Vagina (tissue), 2 donors: ENCODE measurements around the gene HOXD11. TPM values are rescaled to one million over a fixed set of nuclear protein-coding genes. Genes with fewer than 3 reads are reported as not detected.

Experiments
- DNase-seq, 2 donors: peaks; one replicate each; pipeline ENCODE4 v3.0.0-alpha.2; 2017; ENCODE audit errors: extremely low spot score in 2 of 2
- H3K27ac ChIP-seq: fragments of 200-600 bp; sonication (generic); one replicate; pipeline ENCODE4 v1.5.1; 2019
- H3K27me3 ChIP-seq: fragments of 200-600 bp; sonication (generic); one replicate; pipeline ENCODE4 v1.5.1; 2019
- H3K36me3 ChIP-seq, 2 donors: fragments of 200-600 bp; sonication (generic); one replicate each; pipeline ENCODE4 v1.5.1; 2017 to 2019
- H3K4me1 ChIP-seq: fragments of 200-600 bp; sonication (generic); one replicate; pipeline ENCODE4 v1.5.1; 2019
- H3K4me3 ChIP-seq, 2 donors: fragments of 200-600 bp; sonication (generic); 1 replicate in 1 of 2; 2 replicates in 1 of 2; pipeline ENCODE4 v1.5.1; 2016 to 2019
- H3K9me3 ChIP-seq: fragments of 200-600 bp; sonication (generic); one replicate; pipeline ENCODE4 v1.5.1; 2019
- POLR2A ChIP-seq, 2 donors: fragments of 450-650 bp; IDR thresholded peaks; one replicate each; pipeline ENCODE4 v1.6.1; 2017; ENCODE audit warnings: antibody characterized with exemption in 2 of 2, mild to moderate bottlenecking in 2 of 2, moderate library complexity in 2 of 2
- POLR2AphosphoS5 ChIP-seq, 2 donors: sonication (generic); formaldehyde crosslinking; IDR thresholded peaks; one replicate each; pipeline ENCODE4 v1.9.0; 2017; ENCODE audit warnings: antibody characterized with exemption in 2 of 2, mild to moderate bottlenecking in 2 of 2, low read depth in 1 of 2; ENCODE audit not compliant: insufficient read depth in 1 of 2
- intact Hi-C: fragments of 100-400 bp; cut with DNase I; formaldehyde crosslinking; loops from one replicate; pipeline ENCODE4 v1.15.1; 2023
- total RNA-seq: library from RNA; depleted of rRNA; stranded (reverse); fragments of >200 nt; gene quantifications from one replicate; pipeline ENCODE4 v1.2.3, GENCODE V29; 2016
- TF ChIP-seq, protein P1 (sequence below), 3 experiments: fragments of 450-650 bp in 2 of 3; fragments of 200-600 bp in 1 of 3; sonication (generic) in 1 of 3; IDR thresholded peaks; one replicate each; pipeline ENCODE4 v1.5.1; 2017 to 2019; ENCODE audit warnings: antibody characterized with exemption in 3 of 3, mild to moderate bottlenecking in 2 of 3, moderate library complexity in 2 of 3

Gene HOXD11
- total RNA-seq, 1 donor from 2014 or later: 19.4 TPM

DNA sequence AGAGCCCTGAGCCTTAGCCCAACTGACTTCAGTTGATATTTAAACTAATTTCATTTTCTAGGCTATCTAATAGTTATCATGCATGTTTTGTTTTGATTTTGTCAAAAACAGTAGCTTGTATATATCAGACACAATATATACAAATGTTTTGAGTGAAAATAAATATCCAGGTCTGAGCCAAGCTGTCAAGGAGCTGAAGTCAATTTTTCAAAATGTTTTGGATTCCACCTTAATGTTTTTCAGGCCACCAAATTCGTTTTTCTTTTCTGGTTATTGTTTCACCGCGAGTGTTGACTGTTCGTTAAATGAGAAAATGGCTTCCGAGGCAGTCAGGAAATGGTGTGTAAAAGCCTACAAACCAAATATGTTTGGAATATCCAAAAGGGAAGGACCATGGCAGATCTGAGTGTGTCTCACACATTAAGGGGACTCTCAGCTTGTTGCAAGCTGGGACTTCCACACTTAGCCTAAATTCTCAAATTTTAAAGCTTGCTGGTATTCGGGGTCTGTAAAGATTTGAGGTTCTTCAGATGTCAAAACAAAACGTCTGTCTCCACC, 4.7 kb upstream of the HOXD11 start:
- Histone ChIP-seq H3K27ac (peak overlapping the region; percentile 82), H3K4me3 (no peak overlapping the region), H3K27me3 (no peaks in the 10 kb centered on the region), H3K36me3 (no peaks in the 10 kb centered on the region), H3K4me1 (peaks cover 63% of the 10 kb centered on the region), H3K9me3 (no peaks in the 10 kb centered on the region)
- TF ChIP-seq POLR2A (IDR thresholded peaks at IDR 0.05): no peak
- no peak for DNase-seq
- intact Hi-C loops: no loop called here

DNA sequence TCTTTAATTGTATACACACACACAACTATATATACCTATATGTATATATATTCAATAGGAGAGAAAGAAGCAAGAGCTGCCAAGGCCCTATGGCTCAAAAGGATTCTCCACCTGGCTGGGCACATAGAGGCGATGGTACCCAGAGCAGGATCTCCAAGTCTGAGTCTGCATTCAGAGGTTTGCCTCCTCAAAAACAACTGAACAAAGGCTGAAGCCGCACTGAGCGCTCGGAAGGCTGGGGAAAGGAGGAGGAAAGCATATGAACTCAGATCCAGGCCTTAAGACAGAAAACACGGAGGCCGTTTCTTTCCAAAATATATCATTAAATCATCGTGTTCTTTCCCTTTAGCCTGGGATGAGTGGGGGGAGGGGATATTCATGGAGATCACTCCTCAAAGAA, 3.9 kb upstream of the HOXD11 start:
- H3K36me3 ChIP-seq: no peaks in the 10 kb centered on the region
- H3K4me3 ChIP-seq: peak overlapping the region; percentile 21 to 54
- H3K27me3 ChIP-seq: no peaks in the 10 kb centered on the region
- TF ChIP-seq POLR2A (IDR thresholded peaks at IDR 0.05) (no peak), POLR2AphosphoS5 (IDR thresholded peaks at IDR 0.05; ENCODE audit: insufficient read depth in 1 of 2, low read depth in 1 of 2) (no peak)
- TF ChIP-seq, protein P1, sequence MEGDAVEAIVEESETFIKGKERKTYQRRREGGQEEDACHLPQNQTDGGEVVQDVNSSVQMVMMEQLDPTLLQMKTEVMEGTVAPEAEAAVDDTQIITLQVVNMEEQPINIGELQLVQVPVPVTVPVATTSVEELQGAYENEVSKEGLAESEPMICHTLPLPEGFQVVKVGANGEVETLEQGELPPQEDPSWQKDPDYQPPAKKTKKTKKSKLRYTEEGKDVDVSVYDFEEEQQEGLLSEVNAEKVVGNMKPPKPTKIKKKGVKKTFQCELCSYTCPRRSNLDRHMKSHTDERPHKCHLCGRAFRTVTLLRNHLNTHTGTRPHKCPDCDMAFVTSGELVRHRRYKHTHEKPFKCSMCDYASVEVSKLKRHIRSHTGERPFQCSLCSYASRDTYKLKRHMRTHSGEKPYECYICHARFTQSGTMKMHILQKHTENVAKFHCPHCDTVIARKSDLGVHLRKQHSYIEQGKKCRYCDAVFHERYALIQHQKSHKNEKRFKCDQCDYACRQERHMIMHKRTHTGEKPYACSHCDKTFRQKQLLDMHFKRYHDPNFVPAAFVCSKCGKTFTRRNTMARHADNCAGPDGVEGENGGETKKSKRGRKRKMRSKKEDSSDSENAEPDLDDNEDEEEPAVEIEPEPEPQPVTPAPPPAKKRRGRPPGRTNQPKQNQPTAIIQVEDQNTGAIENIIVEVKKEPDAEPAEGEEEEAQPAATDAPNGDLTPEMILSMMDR (IDR thresholded peaks at IDR 0.05): no peak
- intact Hi-C loops: no loop called here
- DNase-seq: no peak
- H3K9me3 ChIP-seq: no peaks in the 10 kb centered on the region
- peaks cover 58% of the 10 kb centered on the region for H3K4me1 ChIP-seq
- peak overlapping the region; percentile 82 for H3K27ac ChIP-seq

DNA sequence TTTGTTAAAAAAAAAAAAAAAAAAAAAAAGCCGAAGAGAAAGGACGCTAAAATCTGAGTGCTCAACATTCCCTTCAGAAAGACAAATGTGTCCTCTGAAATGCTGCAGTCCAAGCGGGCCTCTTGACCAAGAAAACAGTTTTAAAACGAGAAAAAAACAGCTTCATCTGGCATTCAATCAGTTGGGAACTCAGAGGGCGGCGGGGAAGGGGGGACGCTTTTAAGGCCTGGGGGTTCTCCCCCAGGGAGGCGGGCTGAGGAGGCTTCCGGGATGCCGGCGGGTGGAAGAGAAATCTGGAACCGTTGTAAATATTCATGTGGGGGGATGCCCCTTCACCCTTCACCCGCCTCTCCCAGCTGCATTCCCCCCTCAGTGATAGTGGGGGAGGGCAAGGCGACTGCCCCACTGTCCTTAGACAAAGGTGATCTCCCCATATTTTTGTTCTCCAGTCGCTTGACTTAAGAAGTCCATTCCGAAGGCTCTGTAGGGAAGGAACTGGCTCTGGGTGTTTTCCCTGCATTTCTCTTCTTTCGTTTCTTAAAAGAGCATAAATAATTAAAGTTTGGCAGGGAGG, 3.3 kb upstream of the HOXD11 start:
- intact Hi-C loops: no loop called here
- no peak for DNase-seq
- peaks cover 59% of the 10 kb centered on the region for H3K4me1 ChIP-seq
- peak overlapping the region; percentile 54 to 59 for H3K4me3 ChIP-seq
- TF ChIP-seq POLR2AphosphoS5 (IDR thresholded peaks at IDR 0.05; ENCODE audit: insufficient read depth in 1 of 2, low read depth in 1 of 2) (peak in 1 of 2 donors; percentile 53), POLR2A (IDR thresholded peaks at IDR 0.05) (no peak)
- TF ChIP-seq, protein P1 (IDR thresholded peaks at IDR 0.05): no peak
- no peaks in the 10 kb centered on the region for H3K9me3 ChIP-seq
- H3K27me3 ChIP-seq: no peaks in the 10 kb centered on the region
- no peaks in the 10 kb centered on the region for H3K36me3 ChIP-seq
- H3K27ac ChIP-seq: peak overlapping the region; percentile 82

DNA sequence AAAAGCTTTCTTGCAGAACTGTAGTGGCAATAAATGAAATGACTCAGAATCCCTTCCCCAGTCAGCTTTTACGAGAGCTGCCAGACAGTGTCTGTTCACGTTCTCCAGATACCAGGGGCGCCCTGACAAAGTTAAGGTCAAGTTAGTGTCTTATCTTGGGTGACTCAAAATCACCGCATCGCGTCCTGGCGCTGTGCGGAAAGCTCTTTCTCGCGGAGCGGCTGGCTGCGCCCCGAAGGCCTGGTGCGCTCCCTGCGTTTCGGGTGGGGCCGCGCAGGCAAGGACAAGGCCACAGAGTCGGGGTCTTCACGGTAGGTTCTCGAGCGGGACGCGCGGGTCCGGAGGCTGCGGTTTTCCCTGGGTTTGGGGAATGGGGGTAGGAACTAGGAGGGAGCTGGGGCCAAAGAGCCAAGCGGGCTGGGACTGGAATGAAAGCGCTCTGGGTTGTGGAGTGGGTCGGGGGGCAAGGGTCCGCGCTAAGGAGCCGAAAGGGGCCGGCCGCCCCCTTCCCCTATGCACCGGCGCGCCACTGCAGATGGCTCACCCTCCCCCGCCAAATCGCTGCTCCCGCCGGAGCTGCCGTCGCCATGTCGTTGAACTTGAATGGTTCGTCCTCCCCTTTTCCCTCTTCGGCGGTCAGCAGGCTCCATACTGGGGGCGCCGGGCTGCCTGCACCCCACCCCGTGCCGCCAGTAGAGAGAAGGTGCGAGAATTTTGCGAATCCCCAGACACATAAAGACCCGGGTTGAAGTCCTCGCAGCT, 2.6 kb upstream of the HOXD11 start:
- no peaks in the 10 kb centered on the region for H3K9me3 ChIP-seq
- DNase-seq: no peak
- H3K36me3 ChIP-seq: no peaks in the 10 kb centered on the region
- H3K27ac ChIP-seq: peak overlapping the region; percentile 82
- TF ChIP-seq, protein P1 (IDR thresholded peaks at IDR 0.05): no peak
- peak in 1 of 2 donors; percentile 66 for TF ChIP-seq POLR2AphosphoS5 (IDR thresholded peaks at IDR 0.05; ENCODE audit: insufficient read depth in 1 of 2, low read depth in 1 of 2)
- TF ChIP-seq POLR2A (IDR thresholded peaks at IDR 0.05): peak in 1 of 2 donors; percentile 29
- intact Hi-C loops: no loop called here
- peaks cover 66% of the 10 kb centered on the region for H3K4me1 ChIP-seq
- H3K27me3 ChIP-seq: no peaks in the 10 kb centered on the region
- H3K4me3 ChIP-seq: peak overlapping the region; percentile 54 to 59

DNA sequence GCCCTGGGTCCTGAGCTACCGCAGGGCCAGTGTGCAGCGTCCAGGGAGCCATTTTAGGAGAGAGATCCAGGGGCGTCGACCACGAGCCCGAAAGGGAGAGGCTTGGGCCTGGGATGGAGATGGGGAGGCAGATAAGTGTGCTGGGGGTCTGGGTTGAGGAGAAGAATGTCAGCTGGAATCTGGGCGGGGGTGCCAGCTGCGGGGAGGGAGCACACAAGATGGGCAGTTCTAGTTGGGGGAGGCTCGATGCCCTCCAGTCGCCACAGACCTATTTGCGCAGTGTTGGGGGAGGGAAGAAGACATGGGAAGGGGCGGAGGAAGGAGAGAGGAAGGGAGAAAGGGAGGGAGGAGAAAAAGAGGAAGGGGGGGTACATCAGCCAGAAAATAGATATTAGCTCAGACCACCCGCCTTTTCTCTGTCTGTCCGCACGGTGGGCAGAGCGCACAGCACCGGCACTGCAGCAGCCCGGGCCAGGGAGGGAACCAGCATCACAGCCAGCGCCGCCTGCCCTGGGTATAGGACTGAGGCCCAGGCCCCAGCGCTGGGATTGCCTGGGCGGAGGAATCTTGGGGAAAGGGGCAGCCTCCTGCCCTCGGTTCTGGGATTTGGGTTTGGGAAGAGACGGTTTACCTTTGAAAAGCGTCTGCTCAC, 1.9 kb upstream of the HOXD11 start:
- no peak for DNase-seq
- peak overlapping the region; percentile 82 for H3K27ac ChIP-seq
- intact Hi-C loops: no loop called here
- TF ChIP-seq POLR2AphosphoS5 (IDR thresholded peaks at IDR 0.05; ENCODE audit: insufficient read depth in 1 of 2, low read depth in 1 of 2) (peak in 1 of 2 donors; percentile 74), POLR2A (IDR thresholded peaks at IDR 0.05) (peak in 1 of 2 donors; percentile 48)
- TF ChIP-seq, protein P1 (IDR thresholded peaks at IDR 0.05): no peak
- peaks cover 67% of the 10 kb centered on the region for H3K4me1 ChIP-seq
- no peaks in the 10 kb centered on the region for H3K27me3 ChIP-seq
- peak overlapping the region; percentile 54 to 59 for H3K4me3 ChIP-seq
- no peaks in the 10 kb centered on the region for H3K36me3 ChIP-seq
- no peaks in the 10 kb centered on the region for H3K9me3 ChIP-seq
